ENCODE data around the gene SURF1. TPM values are rescaled to one million over a fixed set of nuclear protein-coding genes. Genes with fewer than 3 reads are reported as not detected.
"Not testable (repeated sequence)": the region's sequence is repeated elsewhere in the genome, so short reads cannot be mapped to it uniquely, and the experiment has no call there.

SURF1 gene
- total and polyA plus RNA-seq, 11 donors, result 36.8 to 104 (median 53.6) TPM

GRCh38 chr9:133379153-133380086 lies 23.1 kb upstream of the SURF1 start:
- DNase-seq (no peak), ATAC-seq (no peak)
- no peaks in the 10 kb centered on the region for H3K36me3 ChIP-seq
- no peaks in the 10 kb centered on the region for H3K27me3 ChIP-seq
- H3K9me3 ChIP-seq, result peaks cover 0 to 10% (median 0%) of the 10 kb centered on the region in 12 donors
- peaks cover 0 to 19% (median 9%) of the 10 kb centered on the region in 12 donors for H3K4me1 ChIP-seq
- TF ChIP-seq POLR2A (IDR thresholded peaks at IDR 0.05) (no peak), CTCF (IDR thresholded peaks at IDR 0.05) (no peak)
- H3K4me3 ChIP-seq, result no peak overlapping the region
- intact Hi-C loops (cut with DNase I), result loop anchor here in 3 of 10 donors (5.0 kb wide), 2 partner anchors 38 to 42 kb away; partner anchors contain the start of genes SURF6 (in 2 of the 3) and REXO4 (in 1 of the 3)
- no peak overlapping the region for H3K27ac ChIP-seq
- 90 to 93% (median 92%) methylated on average over 13 to 14 of the region's 14 CpGs for WGBS, 4 donors

GRCh38 chr9:133378408-133378962 lies 22.2 kb upstream of the SURF1 start:
- H3K9me3 ChIP-seq, result peaks cover 0 to 10% (median 0%) of the 10 kb centered on the region in 12 donors
- H3K36me3 ChIP-seq, result peaks cover 0 to 4% (median 0%) of the 10 kb centered on the region in 9 donors
- DNase-seq (no peak), ATAC-seq (no peak)
- 92 to 100% (median 95%) methylated on average over 1 of the region's 1 CpG for WGBS, 4 donors
- no peaks in the 10 kb centered on the region for H3K27me3 ChIP-seq
- TF ChIP-seq CTCF (IDR thresholded peaks at IDR 0.05) (no peak), POLR2A (IDR thresholded peaks at IDR 0.05) (no peak)
- H3K27ac ChIP-seq, result no peak overlapping the region
- H3K4me3 ChIP-seq, result no peak overlapping the region
- peaks cover 0 to 25% (median 16%) of the 10 kb centered on the region in 12 donors for H3K4me1 ChIP-seq
- intact Hi-C loops (cut with DNase I), result loop anchor here in 3 of 10 donors (5.0 kb wide), 2 partner anchors 39 to 41 kb away; partner anchors contain the start of genes SURF6 (in 2 of the 3) and REXO4 (in 1 of the 3)

- TF ChIP-seq CTCF (IDR thresholded peaks at IDR 0.05) (no peak), POLR2A (IDR thresholded peaks at IDR 0.05) (no peak)
- Histone ChIP-seq H3K4me3 (no peak overlapping the region), H3K9me3 (peaks cover 0 to 10% (median 0%) of the 10 kb centered on the region in 12 donors), H3K27ac (no peak overlapping the region), H3K27me3 (no peaks in the 10 kb centered on the region), H3K4me1 (peaks cover 0 to 32% (median 22%) of the 10 kb centered on the region in 12 donors), H3K36me3 (peaks cover 0 to 11% (median 4%) of the 10 kb centered on the region in 9 donors)
- ATAC-seq (no peak), DNase-seq (no peak)
- 74 to 85% (median 81%) methylated on average over 5 to 6 of the region's 6 CpGs for WGBS, 4 donors
- intact Hi-C loops (cut with DNase I), result loop anchor here in 4 of 10 donors (2.0 to 5.0 kb wide), 5 partner anchors 21 to 81 kb away; partner anchors contain the start of genes SURF6 (in 2 of the 4), CACFD1 (in 1 of the 4), MED22 (in 1 of the 4) and REXO4 (in 1 of the 4)
These were observed 21.5 kb upstream of the SURF1 start for GRCh38 chr9:133377721-133378216.

- not testable (repeated sequence) for ATAC-seq, H3K27ac ChIP-seq, H3K27me3 ChIP-seq, DNase-seq, H3K9me3 ChIP-seq, H3K4me3 ChIP-seq
- 93 to 95% (median 94%) methylated on average over 14 of the region's 14 CpGs for WGBS, 4 donors
- Histone ChIP-seq H3K4me1 (peaks cover 0 to 37% (median 26%) of the 10 kb centered on the region in 12 donors), H3K36me3 (peaks cover 0 to 12% (median 5%) of the 10 kb centered on the region in 9 donors)
- intact Hi-C loops (cut with DNase I), result loop anchor here in 4 of 10 donors (2.0 to 5.0 kb wide), 5 partner anchors 20 to 82 kb away; partner anchors contain the start of genes SURF6 (in 2 of the 4), CACFD1 (in 1 of the 4), MED22 (in 1 of the 4) and REXO4 (in 1 of the 4)
These were observed 21.0 kb upstream of the SURF1 start for GRCh38 chr9:133377280-133377679.
